Activated T-cell treated with anti-CD3 and anti-CD28 coated beads, Interleukin-2, amount 50 U/mL, for 4 hours (primary cell): Measurements from ENCODE around the gene GSTM2. TPM values are rescaled to one million over a fixed set of nuclear protein-coding genes. Genes with fewer than 3 reads are reported as not detected.
A peak's percentile ranks its signal among the peaks of the same experiment; 100 is the strongest.
"Not testable (repeated sequence)": the region's sequence is repeated elsewhere in the genome, so short reads cannot be mapped to it uniquely, and the experiment has no call there.

Experiments used
- ATAC-seq, 2 donors: fragments of 200-7000 bp; cut with Tn5 transposase; one replicate each; pipeline ENCODE4 v1.10.0; 2021
- DNase-seq: peaks from one replicate; pipeline ENCODE4 v3.0.0-alpha.2; 2020
- H3K27me3 Mint-ChIP-seq: one replicate; pipeline ENCODE4 v1.8.0; 2021; ENCODE audit warnings: low read depth, mixed read lengths
- H3K36me3 Mint-ChIP-seq: one replicate; pipeline ENCODE4 v1.8.0; 2022; ENCODE audit warnings: mixed read lengths; ENCODE audit not compliant: insufficient read depth
- H3K4me1 Mint-ChIP-seq: one replicate; pipeline ENCODE4 v1.8.0; 2021; ENCODE audit warnings: low read depth, mixed read lengths
- H3K4me3 Mint-ChIP-seq: one replicate; pipeline ENCODE4 v1.8.0; 2021; ENCODE audit warnings: mild to moderate bottlenecking, moderate library complexity, mixed read lengths
- H3K9me3 Mint-ChIP-seq: one replicate; pipeline ENCODE4 v1.8.0; 2021; ENCODE audit warnings: mixed read lengths
- total RNA-seq, 3 donors: library from RNA; stranded (reverse); gene quantifications; one replicate each; pipeline ENCODE4 v1.2.1, GENCODE V29; 2021

Gene GSTM2
- total RNA-seq, 3 donors from 2014 or later: 4.0 to 5.3 (median 4.4) TPM

DNA sequence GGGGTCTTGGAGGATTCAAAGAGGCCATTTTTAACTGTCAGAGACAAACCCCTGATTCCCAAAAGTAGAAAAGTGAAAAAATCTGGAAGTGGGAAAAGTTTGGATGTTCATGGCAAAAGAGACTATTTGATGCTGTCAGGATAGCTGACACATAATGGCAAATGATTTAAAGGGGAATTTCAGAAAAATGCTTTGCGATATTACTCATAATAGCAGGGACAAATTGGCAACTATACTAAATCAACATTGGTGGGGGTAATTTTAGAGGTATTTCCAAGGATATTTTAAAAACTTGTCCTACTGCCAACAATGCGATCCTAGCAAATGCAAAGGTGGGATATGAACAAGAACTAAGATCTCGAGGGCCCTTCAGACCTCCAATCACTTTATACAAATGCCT lies 17.2 kb upstream of the GSTM2 start:
- peaks cover 13% of the 10 kb centered on the region for H3K27me3 Mint-ChIP-seq
- DNase-seq (no peak), ATAC-seq (no peak)
- H3K4me1 Mint-ChIP-seq: peaks cover 9% of the 10 kb centered on the region
- H3K9me3 Mint-ChIP-seq: no peaks in the 10 kb centered on the region
- no peaks in the 10 kb centered on the region for H3K36me3 Mint-ChIP-seq
- no peak overlapping the region for H3K4me3 Mint-ChIP-seq

DNA sequence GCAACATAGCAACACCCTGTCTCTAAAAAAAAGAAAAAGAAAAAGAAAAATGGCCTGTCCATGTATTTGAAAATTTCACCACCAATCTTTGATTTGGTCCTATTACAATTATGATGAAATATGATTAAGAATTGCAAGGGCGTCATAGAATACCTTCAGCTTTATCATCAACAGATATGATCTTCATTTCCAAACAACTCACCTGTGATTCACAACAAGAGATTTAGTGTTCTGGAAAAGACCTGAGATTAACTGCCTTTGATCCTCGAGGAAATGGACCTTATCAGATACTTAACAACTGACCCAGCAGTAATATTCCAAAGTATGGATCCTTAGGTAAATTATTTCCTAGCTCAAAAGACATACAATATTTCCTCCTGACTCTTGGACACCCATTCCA lies 15.5 kb upstream of the GSTM2 start:
- no peak for DNase-seq
- peaks cover 13% of the 10 kb centered on the region for H3K27me3 Mint-ChIP-seq
- H3K4me3 Mint-ChIP-seq: no peak overlapping the region
- no peak for ATAC-seq
- peaks cover 16% of the 10 kb centered on the region for H3K4me1 Mint-ChIP-seq
- no peaks in the 10 kb centered on the region for H3K36me3 Mint-ChIP-seq
- H3K9me3 Mint-ChIP-seq: no peaks in the 10 kb centered on the region

DNA sequence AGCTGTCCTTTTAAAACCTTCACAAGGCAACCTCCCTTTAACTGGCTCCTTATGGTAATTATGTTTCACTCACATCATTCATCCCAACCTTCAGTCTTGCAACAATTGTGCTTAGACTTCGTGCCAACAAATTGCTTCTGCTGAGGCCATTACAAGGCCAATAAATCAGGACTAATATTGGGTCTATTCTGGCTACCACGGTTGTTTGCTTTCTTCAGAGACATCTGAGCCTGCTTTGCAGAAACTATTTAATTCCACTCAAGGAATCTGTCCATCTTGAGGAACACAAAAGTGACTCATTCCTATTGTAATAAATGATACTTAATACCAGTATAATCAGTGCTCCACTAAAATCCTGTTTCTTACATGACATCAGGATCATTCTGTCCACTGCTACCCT lies 14.6 kb upstream of the GSTM2 start:
- peaks cover 13% of the 10 kb centered on the region for H3K27me3 Mint-ChIP-seq
- no peaks in the 10 kb centered on the region for H3K36me3 Mint-ChIP-seq
- ATAC-seq: no peak
- H3K4me1 Mint-ChIP-seq: peaks cover 16% of the 10 kb centered on the region
- no peak for DNase-seq
- H3K4me3 Mint-ChIP-seq: no peak overlapping the region
- no peaks in the 10 kb centered on the region for H3K9me3 Mint-ChIP-seq

DNA sequence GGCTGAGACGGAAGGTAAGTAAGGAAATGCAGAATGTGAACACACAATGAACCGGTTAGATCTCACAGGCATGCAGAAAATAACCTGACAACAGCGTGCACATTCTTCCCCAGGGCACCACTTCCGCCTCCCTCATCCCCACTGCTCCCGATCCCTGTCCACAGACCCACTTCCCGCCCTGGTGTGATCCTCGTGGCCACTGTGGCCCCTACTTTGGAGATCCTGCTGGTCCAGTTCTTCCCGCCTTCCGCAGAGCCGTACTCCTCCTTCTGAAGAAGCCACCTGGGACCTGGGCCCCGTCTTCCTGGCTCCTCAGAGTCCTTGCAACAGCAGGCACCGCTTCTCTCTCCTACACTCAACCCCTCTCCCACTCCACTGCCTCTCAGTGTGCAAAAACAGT lies 13.3 kb upstream of the GSTM2 start:
- Mint-ChIP-seq H3K4me1 (peaks cover 16% of the 10 kb centered on the region), H3K36me3 (peaks cover 5% of the 10 kb centered on the region), H3K4me3 (no peak overlapping the region), H3K9me3 (no peaks in the 10 kb centered on the region), H3K27me3 (peaks cover 13% of the 10 kb centered on the region)
- DNase-seq (no peak), ATAC-seq (no peak)

DNA sequence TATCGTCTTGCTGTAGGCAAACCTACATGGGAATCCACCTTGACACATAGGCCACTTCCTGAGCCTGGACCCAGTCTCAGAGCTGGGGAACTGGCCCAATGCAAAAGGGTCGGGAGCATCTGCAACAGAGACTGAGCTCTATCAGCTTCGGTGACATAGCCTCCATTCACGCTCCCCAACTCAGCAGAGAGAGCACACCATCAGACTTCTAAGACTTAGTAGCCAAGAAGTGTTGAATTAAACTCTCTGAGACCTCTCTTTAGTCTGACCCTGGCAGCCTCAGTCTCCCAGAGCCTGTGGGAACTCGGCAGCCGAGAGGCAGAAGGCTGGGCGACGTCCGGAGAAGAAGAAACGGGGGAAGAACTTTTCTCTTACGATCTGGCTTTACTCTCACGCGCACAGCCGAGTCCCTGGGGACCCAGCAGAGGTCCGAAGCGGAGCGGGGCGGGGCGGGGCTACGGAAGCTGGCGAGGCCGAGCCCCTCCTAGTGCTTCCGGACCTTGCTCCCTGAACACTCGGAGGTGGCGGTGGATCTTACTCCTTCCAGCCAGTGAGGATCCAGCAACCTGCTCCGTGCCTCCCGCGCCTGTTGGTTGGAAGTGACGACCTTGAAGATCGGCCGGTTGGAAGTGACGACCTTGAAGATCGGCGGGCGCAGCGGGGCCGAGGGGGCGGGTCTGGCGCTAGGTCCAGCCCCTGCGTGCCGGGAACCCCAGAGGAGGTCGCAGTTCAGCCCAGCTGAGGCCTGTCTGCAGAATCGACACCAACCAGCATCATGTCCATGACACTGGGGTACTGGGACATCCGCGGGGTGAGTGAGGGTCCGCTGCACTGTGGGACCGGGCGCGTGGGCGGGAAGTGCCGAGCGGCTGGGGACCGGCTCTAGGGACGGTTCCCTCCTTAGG lies 12.0 kb upstream of the GSTM2 start, which contains the start of gene GSTM4:
TSS of gene GSTM4 (plus strand) at position 485 of the 905 bp plus-strand sequence. CDS start at position 776, 291 bp downstream.
- H3K36me3 Mint-ChIP-seq: peaks cover 5% of the 10 kb centered on the region
- H3K4me3 Mint-ChIP-seq: peak within 1 kb of the TSS; percentile 88
- H3K27me3 Mint-ChIP-seq: peaks cover 10% of the 10 kb centered on the region
- DNase-seq (peak; percentile 43), ATAC-seq (peak; percentile 94 to 95)
- H3K4me1 Mint-ChIP-seq: peaks cover 16% of the 10 kb centered on the region
- no peaks in the 10 kb centered on the region for H3K9me3 Mint-ChIP-seq

DNA sequence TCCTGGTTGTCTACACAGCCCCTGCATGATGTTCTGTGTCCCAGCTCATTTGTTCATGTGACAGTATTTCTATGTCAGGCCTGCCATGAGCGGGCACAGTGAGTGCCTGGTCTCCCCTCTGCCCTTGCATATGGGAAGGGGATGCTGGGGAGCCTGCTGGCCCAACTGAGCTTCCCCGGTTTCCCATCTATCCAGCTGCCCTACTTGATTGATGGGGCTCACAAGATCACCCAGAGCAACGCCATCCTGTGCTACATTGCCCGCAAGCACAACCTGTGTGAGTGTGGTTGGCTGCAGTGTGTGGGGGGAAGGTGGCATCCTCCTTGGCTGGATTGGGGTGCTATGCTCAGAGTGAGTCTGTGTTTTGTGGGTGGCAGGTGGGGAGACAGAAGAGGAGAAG lies 10.5 kb upstream of the GSTM2 start:
- DNase-seq: no peak
- ATAC-seq: no peak
- peaks cover 6% of the 10 kb centered on the region for H3K27me3 Mint-ChIP-seq
- H3K9me3 Mint-ChIP-seq: no peaks in the 10 kb centered on the region
- H3K36me3 Mint-ChIP-seq: peaks cover 5% of the 10 kb centered on the region
- H3K4me3 Mint-ChIP-seq: peak overlapping the region; percentile 88
- peaks cover 16% of the 10 kb centered on the region for H3K4me1 Mint-ChIP-seq

DNA sequence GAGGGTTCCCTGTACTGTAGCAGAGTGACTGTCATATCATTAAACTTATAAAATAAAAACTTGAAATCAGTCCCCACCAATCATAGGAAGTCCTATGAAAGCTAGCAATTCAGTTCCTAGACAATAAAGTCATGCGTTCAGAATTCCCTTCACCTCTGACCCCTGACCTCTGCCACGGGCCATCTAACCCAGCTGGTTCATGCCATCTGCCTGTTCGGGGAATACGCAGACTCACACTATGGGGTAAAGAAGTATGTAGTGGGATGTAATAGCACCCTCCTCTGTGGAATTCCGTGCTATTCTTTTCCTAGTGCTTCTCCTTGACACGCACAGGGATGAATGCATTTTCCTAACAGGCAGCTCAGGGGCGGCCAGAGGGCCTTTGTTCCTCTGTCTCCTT lies 9.9 kb upstream of the GSTM2 start:
- Mint-ChIP-seq H3K27me3 (peaks cover 5% of the 10 kb centered on the region), H3K4me3 (no peak overlapping the region), H3K4me1 (peaks cover 16% of the 10 kb centered on the region), H3K36me3 (peaks cover 5% of the 10 kb centered on the region), H3K9me3 (no peaks in the 10 kb centered on the region)
- DNase-seq (no peak), ATAC-seq (no peak)

DNA sequence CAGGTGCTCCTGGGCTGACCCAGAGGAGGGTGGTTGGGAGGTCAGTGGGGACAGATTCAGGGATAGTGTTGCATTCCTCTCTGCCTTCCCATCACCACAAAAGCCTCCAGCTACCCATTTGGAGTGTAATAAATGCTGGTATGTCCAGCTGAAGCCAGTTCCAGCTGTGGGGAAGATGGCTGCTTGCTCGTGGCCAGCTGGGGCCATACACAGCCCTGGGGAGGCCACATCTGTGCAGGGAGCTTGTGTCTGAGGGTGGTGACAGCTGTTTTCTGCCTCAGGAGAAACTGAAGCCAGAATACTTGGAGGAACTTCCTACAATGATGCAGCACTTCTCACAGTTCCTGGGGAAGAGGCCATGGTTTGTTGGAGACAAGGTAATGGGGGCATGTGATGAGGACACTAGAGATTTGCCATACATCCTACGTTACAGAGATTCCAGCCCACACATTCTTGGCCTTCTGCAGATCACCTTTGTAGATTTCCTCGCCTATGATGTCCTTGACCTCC lies 9.3 kb upstream of the GSTM2 start:
- no peak overlapping the region for H3K4me3 Mint-ChIP-seq
- no peaks in the 10 kb centered on the region for H3K9me3 Mint-ChIP-seq
- DNase-seq: no peak
- H3K36me3 Mint-ChIP-seq: peaks cover 5% of the 10 kb centered on the region
- ATAC-seq: no peak
- peaks cover 16% of the 10 kb centered on the region for H3K4me1 Mint-ChIP-seq
- peaks cover 2% of the 10 kb centered on the region for H3K27me3 Mint-ChIP-seq

DNA sequence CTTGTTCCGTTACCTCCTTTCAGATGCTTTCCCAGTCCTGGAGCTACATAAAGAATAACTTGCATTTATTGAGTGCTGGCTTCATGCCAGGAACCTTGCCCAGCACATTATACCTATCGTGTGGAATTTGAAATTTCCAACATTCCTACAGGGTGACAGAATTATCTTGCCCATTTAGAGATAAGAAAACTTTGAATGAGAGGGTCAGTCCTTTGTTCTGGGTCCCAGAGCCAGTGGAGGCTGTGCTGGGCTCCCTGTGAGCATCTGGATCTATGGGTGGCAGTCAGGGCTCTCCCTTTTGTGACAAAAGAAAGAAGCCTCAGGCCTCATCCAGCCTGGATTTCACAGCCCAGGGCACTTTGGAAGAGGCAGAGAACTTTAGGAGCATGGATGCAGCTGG lies 8.7 kb upstream of the GSTM2 start:
- Mint-ChIP-seq H3K9me3 (no peaks in the 10 kb centered on the region), H3K27me3 (peaks cover 2% of the 10 kb centered on the region), H3K4me3 (no peak overlapping the region), H3K4me1 (peaks cover 16% of the 10 kb centered on the region), H3K36me3 (peaks cover 5% of the 10 kb centered on the region)
- no peak for ATAC-seq
- no peak for DNase-seq

DNA sequence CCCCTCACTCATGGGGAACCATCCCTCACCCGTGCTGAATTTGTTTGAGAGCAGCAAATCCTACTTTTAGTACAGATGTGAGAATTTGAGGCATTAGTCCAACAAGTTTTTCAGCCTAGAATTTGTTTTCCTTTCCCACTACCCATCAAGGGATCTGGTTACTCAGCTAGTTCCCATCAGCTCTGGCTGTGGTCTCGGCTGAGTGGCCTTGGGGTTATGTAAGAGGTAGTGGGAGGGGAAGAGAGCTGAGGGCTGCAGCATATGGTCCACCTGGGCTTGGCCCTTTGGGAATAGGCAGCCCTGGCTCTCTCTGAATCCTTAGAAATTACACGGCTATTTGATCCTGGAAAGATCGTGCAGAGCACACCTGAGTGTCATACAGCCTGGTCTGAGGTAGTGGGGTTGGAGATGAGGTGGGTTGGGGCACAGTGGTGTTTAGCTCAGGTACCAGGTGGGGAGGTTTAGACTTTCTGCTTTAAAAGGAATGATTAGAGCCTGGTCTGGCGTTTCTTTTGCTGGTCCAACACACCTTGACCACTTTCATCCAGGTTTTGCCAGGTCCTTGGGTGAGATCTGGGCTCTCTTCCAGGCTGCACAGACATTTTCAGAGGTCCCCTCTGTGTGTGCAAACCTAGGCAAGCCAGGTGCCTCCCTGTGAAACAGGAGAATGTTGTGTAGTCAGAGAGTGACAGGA lies 7.7 kb upstream of the GSTM2 start:
- H3K27me3 Mint-ChIP-seq: no peaks in the 10 kb centered on the region
- peaks cover 5% of the 10 kb centered on the region for H3K36me3 Mint-ChIP-seq
- H3K9me3 Mint-ChIP-seq: no peaks in the 10 kb centered on the region
- no peak overlapping the region for H3K4me3 Mint-ChIP-seq
- DNase-seq: no peak
- ATAC-seq: no peak
- H3K4me1 Mint-ChIP-seq: peaks cover 12% of the 10 kb centered on the region

DNA sequence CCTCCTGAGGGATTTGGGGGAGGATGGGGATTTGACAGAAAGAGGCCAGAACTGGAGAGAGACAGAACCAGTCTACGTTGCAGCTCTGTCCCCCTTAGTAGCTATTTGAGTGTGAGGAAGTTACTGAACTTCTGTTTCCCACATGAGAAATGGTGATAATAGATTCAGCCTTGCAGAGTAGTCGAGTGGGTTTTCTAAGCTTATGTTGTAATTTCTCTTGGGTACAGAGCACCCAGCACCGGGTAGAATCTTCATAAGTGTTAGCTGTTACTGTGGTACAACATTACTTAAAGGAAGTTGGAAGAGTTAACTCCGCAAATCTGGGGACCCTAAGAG lies 7.2 kb upstream of the GSTM2 start:
- ATAC-seq, H3K9me3 Mint-ChIP-seq, H3K4me1 Mint-ChIP-seq, H3K36me3 Mint-ChIP-seq, H3K27me3 Mint-ChIP-seq, H3K4me3 Mint-ChIP-seq, DNase-seq: not testable (repeated sequence)

DNA sequence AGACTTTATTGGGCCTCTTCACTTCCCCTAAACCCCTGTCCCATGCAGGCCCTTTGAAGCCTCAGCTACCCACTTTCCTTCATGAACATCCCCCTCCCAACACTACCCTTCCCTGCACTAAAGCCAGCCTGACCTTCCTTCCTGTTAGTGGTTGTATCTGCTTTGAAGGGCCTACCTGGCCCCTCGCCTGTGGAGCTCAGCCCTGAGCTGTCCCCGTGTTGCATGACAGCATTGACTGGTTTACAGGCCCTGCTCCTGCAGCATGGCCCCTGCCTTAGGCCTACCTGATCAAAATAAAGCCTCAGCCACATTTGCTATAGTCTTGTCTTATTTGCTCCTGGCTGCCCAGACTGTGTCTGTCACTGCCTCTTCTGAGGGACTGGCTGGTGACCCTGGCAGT lies 6.5 kb upstream of the GSTM2 start:
- no peaks in the 10 kb centered on the region for H3K9me3 Mint-ChIP-seq
- H3K36me3 Mint-ChIP-seq: peaks cover 5% of the 10 kb centered on the region
- DNase-seq (no peak), ATAC-seq (no peak)
- H3K27me3 Mint-ChIP-seq: no peaks in the 10 kb centered on the region
- no peak overlapping the region for H3K4me3 Mint-ChIP-seq
- H3K4me1 Mint-ChIP-seq: peaks cover 3% of the 10 kb centered on the region

DNA sequence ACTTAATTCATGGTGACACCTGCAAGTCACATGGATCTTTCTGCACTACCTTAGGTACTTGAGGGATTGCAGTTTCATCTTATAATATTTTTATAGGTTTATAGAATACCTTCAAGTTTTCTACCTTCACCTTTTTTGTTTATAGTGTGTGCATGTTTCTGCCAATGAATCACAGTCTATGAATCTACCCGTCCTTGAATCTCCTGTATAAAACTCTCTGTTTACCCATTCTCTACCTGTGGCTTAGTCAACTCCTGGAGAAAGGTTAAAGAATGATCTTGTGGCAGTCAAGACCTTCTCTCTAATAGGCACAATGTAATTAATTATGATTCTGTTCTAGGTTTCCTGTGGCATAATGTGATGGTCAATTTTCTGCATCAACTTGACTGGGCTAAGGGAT lies 3.2 kb upstream of the GSTM2 start:
- Mint-ChIP-seq H3K4me3 (no peak overlapping the region), H3K4me1 (peaks cover 21% of the 10 kb centered on the region), H3K36me3 (no peaks in the 10 kb centered on the region), H3K27me3 (no peaks in the 10 kb centered on the region), H3K9me3 (no peaks in the 10 kb centered on the region)
- ATAC-seq (no peak), DNase-seq (no peak)

DNA sequence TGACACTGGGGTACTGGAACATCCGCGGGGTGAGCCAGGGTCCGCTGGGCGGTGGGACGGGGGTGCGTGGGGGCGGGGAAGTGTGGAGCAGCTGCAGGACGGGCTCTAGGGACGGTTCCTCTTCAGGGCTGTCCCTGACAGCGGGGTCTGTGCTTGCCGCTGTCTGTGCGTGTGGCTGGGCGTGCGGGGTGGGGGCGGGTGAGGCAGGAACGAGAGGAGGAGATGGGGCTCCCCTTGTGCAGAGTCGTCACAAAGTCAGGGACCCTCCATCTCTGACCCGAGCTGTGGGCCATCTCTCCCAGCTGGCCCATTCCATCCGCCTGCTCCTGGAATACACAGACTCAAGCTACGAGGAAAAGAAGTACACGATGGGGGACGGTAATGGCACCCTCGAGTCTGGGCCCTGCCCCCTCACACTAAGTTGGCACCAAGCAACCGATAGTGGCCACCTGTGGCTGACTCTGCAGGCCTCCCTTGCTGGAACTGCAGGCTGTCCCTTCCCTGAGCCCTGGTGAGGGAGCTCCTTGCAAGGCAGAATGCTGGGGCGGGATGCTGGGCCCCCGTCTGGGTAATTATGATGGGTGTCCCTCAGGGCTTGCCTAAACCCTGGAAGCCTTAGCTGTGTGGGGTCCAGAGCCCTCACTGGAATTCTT lies 392 bp downstream of the GSTM2 start:
- peak; percentile 38 to 42 for ATAC-seq
- H3K9me3 Mint-ChIP-seq: no peaks in the 10 kb centered on the region
- peak overlapping the region; percentile 72 for H3K4me3 Mint-ChIP-seq
- peaks cover 27% of the 10 kb centered on the region for H3K4me1 Mint-ChIP-seq
- H3K27me3 Mint-ChIP-seq: no peaks in the 10 kb centered on the region
- no peaks in the 10 kb centered on the region for H3K36me3 Mint-ChIP-seq
- DNase-seq: no peak
